ENCODE results near the gene SNX6.

Gene SNX6

GRCh38 chr14:34676516-34677211, 46.7 kb upstream of the SNX6 start:
- no peak for ATAC-seq
- no peak for TF ChIP-seq CSRNP3 (CRISPR knock-in tag; IDR thresholded peaks at IDR 0.05)
- no peak for TF ChIP-seq ZFP30 (CRISPR knock-in tag; IDR thresholded peaks at IDR 0.05)
- TF ChIP-seq ZNF8 (CRISPR knock-in tag; IDR thresholded peaks at IDR 0.05), result no peak
- no peak for TF ChIP-seq POU6F1 (CRISPR knock-in tag; IDR thresholded peaks at IDR 0.05; ENCODE audit: borderline replicate concordance, low read depth)
- TF ChIP-seq ZC3H10 (CRISPR knock-in tag; IDR thresholded peaks at IDR 0.05), result no peak
- no peak for TF ChIP-seq ARNTL (CRISPR knock-in tag; IDR thresholded peaks at IDR 0.05; ENCODE audit: borderline replicate concordance, low read depth)
- TF ChIP-seq TSHZ2 (CRISPR knock-in tag; IDR thresholded peaks at IDR 0.05), result no peak
- TF ChIP-seq ZFP3 (CRISPR knock-in tag; IDR thresholded peaks at IDR 0.05), result no peak
- TF ChIP-seq ISL1 (CRISPR knock-in tag; IDR thresholded peaks at IDR 0.05), result no peak
- no peak for TF ChIP-seq ZNF70 (CRISPR knock-in tag; IDR thresholded peaks at IDR 0.05)
- TF ChIP-seq, protein P1, sequence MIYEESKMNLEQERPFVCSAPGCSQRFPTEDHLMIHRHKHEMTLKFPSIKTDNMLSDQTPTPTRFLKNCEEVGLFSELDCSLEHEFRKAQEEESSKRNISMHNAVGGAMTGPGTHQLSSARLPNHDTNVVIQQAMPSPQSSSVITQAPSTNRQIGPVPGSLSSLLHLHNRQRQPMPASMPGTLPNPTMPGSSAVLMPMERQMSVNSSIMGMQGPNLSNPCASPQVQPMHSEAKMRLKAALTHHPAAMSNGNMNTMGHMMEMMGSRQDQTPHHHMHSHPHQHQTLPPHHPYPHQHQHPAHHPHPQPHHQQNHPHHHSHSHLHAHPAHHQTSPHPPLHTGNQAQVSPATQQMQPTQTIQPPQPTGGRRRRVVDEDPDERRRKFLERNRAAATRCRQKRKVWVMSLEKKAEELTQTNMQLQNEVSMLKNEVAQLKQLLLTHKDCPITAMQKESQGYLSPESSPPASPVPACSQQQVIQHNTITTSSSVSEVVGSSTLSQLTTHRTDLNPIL (CRISPR knock-in tag; IDR thresholded peaks at IDR 0.05; ENCODE audit: low read depth), result no peak
- TF ChIP-seq OSR1 (CRISPR knock-in tag; IDR thresholded peaks at IDR 0.05), result no peak
- TF ChIP-seq TCF4 (CRISPR knock-in tag; IDR thresholded peaks at IDR 0.05; ENCODE audit: borderline replicate concordance), result no peak
- TF ChIP-seq GLIS3 (CRISPR knock-in tag; IDR thresholded peaks at IDR 0.05), result no peak

GRCh38 chr14:34673702-34674101, 43.8 kb upstream of the SNX6 start:
- TF ChIP-seq, protein P2, sequence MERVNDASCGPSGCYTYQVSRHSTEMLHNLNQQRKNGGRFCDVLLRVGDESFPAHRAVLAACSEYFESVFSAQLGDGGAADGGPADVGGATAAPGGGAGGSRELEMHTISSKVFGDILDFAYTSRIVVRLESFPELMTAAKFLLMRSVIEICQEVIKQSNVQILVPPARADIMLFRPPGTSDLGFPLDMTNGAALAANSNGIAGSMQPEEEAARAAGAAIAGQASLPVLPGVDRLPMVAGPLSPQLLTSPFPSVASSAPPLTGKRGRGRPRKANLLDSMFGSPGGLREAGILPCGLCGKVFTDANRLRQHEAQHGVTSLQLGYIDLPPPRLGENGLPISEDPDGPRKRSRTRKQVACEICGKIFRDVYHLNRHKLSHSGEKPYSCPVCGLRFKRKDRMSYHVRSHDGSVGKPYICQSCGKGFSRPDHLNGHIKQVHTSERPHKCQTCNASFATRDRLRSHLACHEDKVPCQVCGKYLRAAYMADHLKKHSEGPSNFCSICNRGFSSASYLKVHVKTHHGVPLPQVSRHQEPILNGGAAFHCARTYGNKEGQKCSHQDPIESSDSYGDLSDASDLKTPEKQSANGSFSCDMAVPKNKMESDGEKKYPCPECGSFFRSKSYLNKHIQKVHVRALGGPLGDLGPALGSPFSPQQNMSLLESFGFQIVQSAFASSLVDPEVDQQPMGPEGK (CRISPR knock-in tag; IDR thresholded peaks at IDR 0.05; ENCODE audit: borderline replicate concordance), result no peak
- TF ChIP-seq GLIS3 (CRISPR knock-in tag; IDR thresholded peaks at IDR 0.05) (no peak), SNAI2 (CRISPR knock-in tag; IDR thresholded peaks at IDR 0.05) (no peak), ZC3H10 (CRISPR knock-in tag; IDR thresholded peaks at IDR 0.05) (no peak), ZNF565 (CRISPR knock-in tag; conservative IDR thresholded peaks at IDR 0.05; ENCODE audit: low read depth) (no peak), ARNTL (CRISPR knock-in tag; IDR thresholded peaks at IDR 0.05; ENCODE audit: borderline replicate concordance, low read depth) (no peak), ZNF8 (CRISPR knock-in tag; IDR thresholded peaks at IDR 0.05) (peak; percentile 91)
- no peak for ATAC-seq

- ATAC-seq, result no peak
- TF ChIP-seq OSR1 (CRISPR knock-in tag; IDR thresholded peaks at IDR 0.05) (no peak), TOX (CRISPR knock-in tag; IDR thresholded peaks at IDR 0.05; ENCODE audit: borderline replicate concordance) (no peak), ZFP3 (CRISPR knock-in tag; IDR thresholded peaks at IDR 0.05) (no peak), ISL1 (CRISPR knock-in tag; IDR thresholded peaks at IDR 0.05) (no peak), SNAI2 (CRISPR knock-in tag; IDR thresholded peaks at IDR 0.05) (no peak), ARNTL (CRISPR knock-in tag; IDR thresholded peaks at IDR 0.05; ENCODE audit: borderline replicate concordance, low read depth) (no peak), RARB (CRISPR knock-in tag; IDR thresholded peaks at IDR 0.05) (no peak), CSRNP3 (CRISPR knock-in tag; IDR thresholded peaks at IDR 0.05) (no peak)
- TF ChIP-seq, protein P2 (CRISPR knock-in tag; IDR thresholded peaks at IDR 0.05; ENCODE audit: borderline replicate concordance), result no peak
- TF ChIP-seq, protein P1 (CRISPR knock-in tag; IDR thresholded peaks at IDR 0.05; ENCODE audit: low read depth), result no peak
These were observed 41.8 kb upstream of the SNX6 start for GRCh38 chr14:34671716-34672115.

Measured in SK-N-SH treated with all-trans-retinoic acid at 6 μM for 48 hours (cell line).